K562 (cell line): ENCODE measurements around the gene MYL4. TPM values are rescaled to one million over a fixed set of nuclear protein-coding genes. Genes with fewer than 3 reads are reported as not detected.
A peak's percentile ranks its signal among the peaks of the same experiment; 100 is the strongest.

ENCODE experiments used
- BCOR ChIP-seq: fragments of 450-650 bp; IDR thresholded peaks from 2 replicates; pipeline ENCODE4 v1.6.1; 2016
- CC2D1A ChIP-seq: fragments of 450-650 bp; IDR thresholded peaks from 2 replicates; pipeline ENCODE4 v1.6.1; 2017; ENCODE audit warnings: mild to moderate bottlenecking
- CREM ChIP-seq: IDR thresholded peaks from 2 replicates; pipeline ENCODE4 v1.6.1; 2014; ENCODE audit warnings: antibody characterized with exemption, low read depth
- HNRNPUL1 ChIP-seq: fragments of 200-400 bp; formaldehyde crosslinking; IDR thresholded peaks from 2 replicates; pipeline ENCODE4 v1.6.1; 2017; ENCODE audit warnings: low read length
- NBN ChIP-seq: fragments of 450-650 bp; IDR thresholded peaks from 2 replicates; pipeline ENCODE4 v1.6.1; 2016; ENCODE audit warnings: low read depth, mild to moderate bottlenecking
- NCOR1 ChIP-seq: fragments of 450-650 bp; IDR thresholded peaks from 2 replicates; pipeline ENCODE4 v1.6.1; 2016; ENCODE audit warnings: mild to moderate bottlenecking, moderate library complexity
- NR1H2 ChIP-seq: sonication (generic); formaldehyde crosslinking; IDR thresholded peaks from 2 replicates; pipeline ENCODE4 v1.4.0; 2020; ENCODE audit warnings: mild to moderate bottlenecking, missing genetic modification reagents
- TFAP4 ChIP-seq: sonication (generic); formaldehyde crosslinking; IDR thresholded peaks from 2 replicates; pipeline ENCODE4 v1.8.0; 2022; ENCODE audit warnings: missing genetic modification reagents, mild to moderate bottlenecking, moderate library complexity, borderline replicate concordance
- TOE1 ChIP-seq, 2 experiments: fragments of 450-650 bp in 1 of 2; sonication (generic) in 1 of 2; formaldehyde crosslinking in 1 of 2; IDR thresholded peaks; 2 replicates each; pipeline versions ENCODE4 v1.7.1 to v1.8.0; 2016 to 2022; ENCODE audit warnings: borderline replicate concordance in 2 of 2, mild to moderate bottlenecking in 2 of 2, antibody characterized with exemption in 1 of 2, inconsistent platforms in 1 of 2, low read depth in 1 of 2, missing genetic modification reagents in 1 of 2, moderate library complexity in 1 of 2
- ZNF639 ChIP-seq, 2 experiments: fragments of 200-800 bp in 1 of 2; sonication (Bioruptor generic) in 1 of 2; sonication (generic) in 1 of 2; formaldehyde crosslinking in 1 of 2; IDR thresholded peaks in 1 of 2; conservative IDR thresholded peaks in 1 of 2; 2 replicates each; pipeline versions ENCODE4 v1.5.0 to v1.6.1; 2016 to 2020; ENCODE audit warnings: missing compliant biosample characterization in 1 of 2, missing genetic modification characterization in 1 of 2, missing genetic modification reagents in 1 of 2
- polyA plus RNA-seq, 8 experiments: library from polyadenylated mRNA; depleted of rRNA in 4 of 8; stranded (reverse) in 5 of 8; unstranded in 3 of 8; fragments of >200 nt; fragmentation: Nextera tagmentation in 2 of 8; fragmentation: Illumina TruSeq in 1 of 8; extraction: Ambion mirVana in 2 of 8; extraction: Trizol in 1 of 8; gene quantifications; 2 replicates each; pipeline versions ENCODE4 v1.2.1 to v1.2.3, GENCODE V29; 2011 to 2014; ENCODE audit warnings: inconsistent platforms in 1 of 8, missing spikeins in 1 of 8
- total RNA-seq, 7 experiments: library from RNA; depleted of rRNA in 6 of 7; stranded (reverse); fragments of >200 nt in 6 of 7; fragmentation: Illumina TruSeq in 2 of 7; extraction: Trizol in 2 of 7; gene quantifications; 2 replicates each; pipeline versions ENCODE4 v1.2.1 to v1.2.3, GENCODE V29; 2011 to 2021; ENCODE audit warnings: low replicate concordance in 1 of 7
- TF ChIP-seq, protein P1 (sequence below), 2 experiments: fragments of 450-650 bp in 1 of 2; sonication (generic) in 1 of 2; formaldehyde crosslinking in 1 of 2; IDR thresholded peaks; 2 replicates each; pipeline versions ENCODE4 v1.7.1 to v1.9.0; 2016 to 2022; ENCODE audit warnings: inconsistent platforms in 1 of 2, mild to moderate bottlenecking in 1 of 2, missing genetic modification reagents in 1 of 2
- TF ChIP-seq, protein P2 (sequence below): fragments of 450-650 bp; IDR thresholded peaks from 2 replicates; pipeline ENCODE4 v1.6.1; 2016

MYL4 gene
- total and polyA plus RNA-seq, 9 of the 15 experiments (the other 6 are each of a cell fraction or from before 2014, with no cell fraction given) = 117 to 423 (median 221) TPM

GRCh38 chr17:47229535-47230443 is 20.6 kb downstream of the MYL4 start (continued):
- TF ChIP-seq BCOR = peak; percentile 12; the same call in 1 of the 2 replicates
- TF ChIP-seq ZNF639 (CRISPR knock-in tag; conservative IDR thresholded peaks at IDR 0.05 in 1 of 2, IDR thresholded peaks at IDR 0.05 in 1 of 2) = peak in 1 of 2 experiments; percentile 44; a peak in 1 of 4 replicates
- no peak for TF ChIP-seq NBN
- TF ChIP-seq, protein P1, sequence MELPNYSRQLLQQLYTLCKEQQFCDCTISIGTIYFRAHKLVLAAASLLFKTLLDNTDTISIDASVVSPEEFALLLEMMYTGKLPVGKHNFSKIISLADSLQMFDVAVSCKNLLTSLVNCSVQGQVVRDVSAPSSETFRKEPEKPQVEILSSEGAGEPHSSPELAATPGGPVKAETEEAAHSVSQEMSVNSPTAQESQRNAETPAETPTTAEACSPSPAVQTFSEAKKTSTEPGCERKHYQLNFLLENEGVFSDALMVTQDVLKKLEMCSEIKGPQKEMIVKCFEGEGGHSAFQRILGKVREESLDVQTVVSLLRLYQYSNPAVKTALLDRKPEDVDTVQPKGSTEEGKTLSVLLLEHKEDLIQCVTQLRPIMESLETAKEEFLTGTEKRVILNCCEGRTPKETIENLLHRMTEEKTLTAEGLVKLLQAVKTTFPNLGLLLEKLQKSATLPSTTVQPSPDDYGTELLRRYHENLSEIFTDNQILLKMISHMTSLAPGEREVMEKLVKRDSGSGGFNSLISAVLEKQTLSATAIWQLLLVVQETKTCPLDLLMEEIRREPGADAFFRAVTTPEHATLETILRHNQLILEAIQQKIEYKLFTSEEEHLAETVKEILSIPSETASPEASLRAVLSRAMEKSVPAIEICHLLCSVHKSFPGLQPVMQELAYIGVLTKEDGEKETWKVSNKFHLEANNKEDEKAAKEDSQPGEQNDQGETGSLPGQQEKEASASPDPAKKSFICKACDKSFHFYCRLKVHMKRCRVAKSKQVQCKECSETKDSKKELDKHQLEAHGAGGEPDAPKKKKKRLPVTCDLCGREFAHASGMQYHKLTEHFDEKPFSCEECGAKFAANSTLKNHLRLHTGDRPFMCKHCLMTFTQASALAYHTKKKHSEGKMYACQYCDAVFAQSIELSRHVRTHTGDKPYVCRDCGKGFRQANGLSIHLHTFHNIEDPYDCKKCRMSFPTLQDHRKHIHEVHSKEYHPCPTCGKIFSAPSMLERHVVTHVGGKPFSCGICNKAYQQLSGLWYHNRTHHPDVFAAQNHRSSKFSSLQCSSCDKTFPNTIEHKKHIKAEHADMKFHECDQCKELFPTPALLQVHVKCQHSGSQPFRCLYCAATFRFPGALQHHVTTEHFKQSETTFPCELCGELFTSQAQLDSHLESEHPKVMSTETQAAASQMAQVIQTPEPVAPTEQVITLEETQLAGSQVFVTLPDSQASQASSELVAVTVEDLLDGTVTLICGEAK (IDR thresholded peaks at IDR 0.05) = peak; percentile 46; the same call in 1 of the 2 replicates
- TF ChIP-seq, protein P1 (CRISPR knock-in tag; IDR thresholded peaks at IDR 0.05) = no peak
- peak; percentile 92 for TF ChIP-seq CC2D1A
- TF ChIP-seq CREM = peak; percentile 78
- TF ChIP-seq, protein P2, sequence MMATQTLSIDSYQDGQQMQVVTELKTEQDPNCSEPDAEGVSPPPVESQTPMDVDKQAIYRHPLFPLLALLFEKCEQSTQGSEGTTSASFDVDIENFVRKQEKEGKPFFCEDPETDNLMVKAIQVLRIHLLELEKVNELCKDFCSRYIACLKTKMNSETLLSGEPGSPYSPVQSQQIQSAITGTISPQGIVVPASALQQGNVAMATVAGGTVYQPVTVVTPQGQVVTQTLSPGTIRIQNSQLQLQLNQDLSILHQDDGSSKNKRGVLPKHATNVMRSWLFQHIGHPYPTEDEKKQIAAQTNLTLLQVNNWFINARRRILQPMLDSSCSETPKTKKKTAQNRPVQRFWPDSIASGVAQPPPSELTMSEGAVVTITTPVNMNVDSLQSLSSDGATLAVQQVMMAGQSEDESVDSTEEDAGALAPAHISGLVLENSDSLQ = no peak; the same call in 1 of the 2 replicates
- 0 out of 2 replicates have a peak, but pooled peaks have one; percentile 45 for TF ChIP-seq NR1H2 (CRISPR knock-in tag)
- TF ChIP-seq TFAP4 (CRISPR knock-in tag) = peak; percentile 55; the same call in 1 of the 2 replicates
- TF ChIP-seq HNRNPUL1 = no peak
- peak; percentile 16; the same call in 1 of the 2 replicates for TF ChIP-seq NCOR1
- 0 out of 2 replicates have a peak, but pooled peaks have one; percentile 57 for TF ChIP-seq TOE1 (IDR thresholded peaks at IDR 0.05; ENCODE audit: borderline replicate concordance)
- no peak for TF ChIP-seq TOE1 (CRISPR knock-in tag; IDR thresholded peaks at IDR 0.05; ENCODE audit: borderline replicate concordance, low read depth)
